HCT116 (cell line): Measurements from ENCODE around the gene KIAA1755.

Source experiments
- CTCF ChIP-seq, 3 experiments: fragments of 200-600 bp in 1 of 3; sonication (generic) in 1 of 3; IDR thresholded peaks in 2 of 3; conservative IDR thresholded peaks in 1 of 3; 2 replicates each; pipeline ENCODE4 v1.5.1; 2012 to 2017; ENCODE audit warnings: low read depth in 2 of 3, low read length in 2 of 3, antibody characterized with exemption in 1 of 3, borderline replicate concordance in 1 of 3, control low read depth in 1 of 3, mild to moderate bottlenecking in 1 of 3, mixed read lengths in 1 of 3, mixed run types in 1 of 3, moderate library complexity in 1 of 3; ENCODE audit not compliant: insufficient read depth in 1 of 3
- EZH2 ChIP-seq: fragments of 200-600 bp; sonication (generic); IDR thresholded peaks from 2 replicates; pipeline ENCODE4 v1.6.1; 2017; ENCODE audit warnings: antibody characterized with exemption, mixed run types
- FOSL1 ChIP-seq: IDR thresholded peaks from 2 replicates; pipeline ENCODE4 v1.6.1; 2012; ENCODE audit warnings: low read depth
- MAX ChIP-seq: IDR thresholded peaks from 2 replicates; pipeline ENCODE4 v1.6.1; 2012
- POLR2A ChIP-seq: IDR thresholded peaks from 2 replicates; pipeline ENCODE4 v1.7.0; 2011; ENCODE audit warnings: borderline replicate concordance; ENCODE audit not compliant: insufficient read depth, insufficient read length; ENCODE audit errors: extremely low read depth
- POLR2AphosphoS5 ChIP-seq: IDR thresholded peaks from 2 replicates; pipeline ENCODE4 v1.6.1; 2011; ENCODE audit warnings: mild to moderate bottlenecking, low read depth, low read length, moderate library complexity
- RAD21 ChIP-seq: IDR thresholded peaks from 2 replicates; pipeline ENCODE4 v1.6.1; 2012; ENCODE audit warnings: low read depth, mild to moderate bottlenecking
- REST ChIP-seq: IDR thresholded peaks from 2 replicates; pipeline ENCODE4 v1.6.1; 2012; ENCODE audit warnings: low read depth
- ZFX ChIP-seq: fragments of 450-650 bp; IDR thresholded peaks from 2 replicates; pipeline ENCODE4 v1.6.1; 2017

GRCh38 chr20:38218566-38218885, 42.0 kb downstream of the KIAA1755 start:
- TF ChIP-seq ZFX (no peak), FOSL1 (no peak), CTCF (IDR thresholded peaks at IDR 0.05 in 2 of 3, conservative IDR thresholded peaks at IDR 0.05 in 1 of 3; ENCODE audit: borderline replicate concordance in 1 of 3, insufficient read depth in 1 of 3, low read depth in 2 of 3, low read length in 2 of 3) (no peak), REST (no peak), POLR2A (no peak), MAX (no peak), EZH2 (no peak), POLR2AphosphoS5 (no peak), RAD21 (no peak)
